Measurements from ENCODE around the gene CD27. TPM values are rescaled to one million over a fixed set of nuclear protein-coding genes. Genes with fewer than 3 reads are reported as not detected.

CD27 gene
- total RNA-seq, 1 donor from 2014 or later: 77.7 TPM

GRCh38 chr12:6443361-6443983 lies 1.3 kb upstream of the CD27 start:
- Mint-ChIP-seq H3K9me3 (no peaks in the 10 kb centered on the region), H3K36me3 (ENCODE audit: low read depth) (peaks cover 26% of the 10 kb centered on the region), H3K4me3 (peak overlapping the region; percentile 93), H3K27me3 (no peaks in the 10 kb centered on the region), H3K4me1 (peaks cover 65% of the 10 kb centered on the region), H3K27ac (peak overlapping the region; percentile 94)
- DNase-seq: peak; percentile 73
- intact Hi-C loops (cut with micrococcal nuclease): loop anchor here (1.0 kb wide), 2 partner anchors 16 to 19 kb away; no protein-coding TSS in a partner anchor

- Mint-ChIP-seq H3K4me1 (peaks cover 60% of the 10 kb centered on the region), H3K27ac (peak overlapping the region; percentile 94), H3K36me3 (ENCODE audit: low read depth) (peaks cover 26% of the 10 kb centered on the region), H3K9me3 (no peaks in the 10 kb centered on the region), H3K27me3 (no peaks in the 10 kb centered on the region), H3K4me3 (peak overlapping the region; percentile 93)
- intact Hi-C loops (cut with micrococcal nuclease): loop anchor here (1.0 kb wide), 1 partner anchor 8 kb away; the partner anchor contains the start of gene TAPBPL
- no peak for DNase-seq
These were observed 724 bp upstream of the CD27 start for GRCh38 chr12:6444031-6444430.

GRCh38 chr12:6450091-6450868 lies 5.5 kb downstream of the CD27 start:
- peaks cover 68% of the 10 kb centered on the region for H3K36me3 Mint-ChIP-seq (ENCODE audit: low read depth)
- H3K4me1 Mint-ChIP-seq: peaks cover 69% of the 10 kb centered on the region
- no peaks in the 10 kb centered on the region for H3K9me3 Mint-ChIP-seq
- H3K27ac Mint-ChIP-seq: peak overlapping the region; percentile 97
- intact Hi-C loops (cut with micrococcal nuclease): loop anchor here (5.0 kb wide), 1 partner anchor 502 kb away; the partner anchor contains the start of gene PTPN6
- H3K4me3 Mint-ChIP-seq: peak overlapping the region; percentile 97
- no peak for DNase-seq
- no peaks in the 10 kb centered on the region for H3K27me3 Mint-ChIP-seq

GRCh38 chr12:6450869-6451347 lies 6.2 kb downstream of the CD27 start:
- Mint-ChIP-seq H3K27me3 (no peaks in the 10 kb centered on the region), H3K9me3 (no peaks in the 10 kb centered on the region), H3K27ac (peak overlapping the region; percentile 97), H3K4me3 (peak overlapping the region; percentile 97), H3K4me1 (peaks cover 68% of the 10 kb centered on the region), H3K36me3 (ENCODE audit: low read depth) (peaks cover 67% of the 10 kb centered on the region)
- peak; percentile 74 for DNase-seq
- intact Hi-C loops (cut with micrococcal nuclease): loop anchor here (5.0 kb wide), 1 partner anchor 501 kb away; the partner anchor contains the start of gene PTPN6

GRCh38 chr12:6451348-6452244 lies 6.8 kb downstream of the CD27 start, which contains the start of gene TAPBPL:
TSS of gene TAPBPL (plus strand) at chr12:6452042. CDS start at chr12:6452249, 207 bp downstream.
- no peaks in the 10 kb centered on the region for H3K9me3 Mint-ChIP-seq
- H3K4me1 Mint-ChIP-seq: peaks cover 66% of the 10 kb centered on the region
- H3K36me3 Mint-ChIP-seq (ENCODE audit: low read depth): peaks cover 66% of the 10 kb centered on the region
- H3K27ac Mint-ChIP-seq: peak within 1 kb of the TSS; percentile 97
- H3K4me3 Mint-ChIP-seq: peak within 1 kb of the TSS; percentile 97
- DNase-seq: peak; percentile 94
- intact Hi-C loops (cut with micrococcal nuclease): loop anchor here (1.0 to 5.0 kb wide), 4 partner anchors 7 to 501 kb away; partner anchors contain the start of genes CD27 and PTPN6
- no peaks in the 10 kb centered on the region for H3K27me3 Mint-ChIP-seq

GRCh38 chr12:6452245-6452943 lies 7.6 kb downstream of the CD27 start:
- peak; percentile 77 for DNase-seq
- no peaks in the 10 kb centered on the region for H3K27me3 Mint-ChIP-seq
- peaks cover 70% of the 10 kb centered on the region for H3K36me3 Mint-ChIP-seq (ENCODE audit: low read depth)
- peak overlapping the region; percentile 97 for H3K27ac Mint-ChIP-seq
- H3K9me3 Mint-ChIP-seq: no peaks in the 10 kb centered on the region
- peaks cover 63% of the 10 kb centered on the region for H3K4me1 Mint-ChIP-seq
- intact Hi-C loops (cut with micrococcal nuclease): loop anchor here (1.0 to 5.0 kb wide), 4 partner anchors 8 to 500 kb away; partner anchors contain the start of genes CD27 and PTPN6
- peak overlapping the region; percentile 97 for H3K4me3 Mint-ChIP-seq

- Mint-ChIP-seq H3K4me3 (peak overlapping the region; percentile 97), H3K36me3 (ENCODE audit: low read depth) (peaks cover 72% of the 10 kb centered on the region), H3K4me1 (peaks cover 57% of the 10 kb centered on the region), H3K9me3 (no peaks in the 10 kb centered on the region), H3K27me3 (no peaks in the 10 kb centered on the region), H3K27ac (peak overlapping the region; percentile 97)
- peak; percentile 81 for DNase-seq
- intact Hi-C loops (cut with micrococcal nuclease): loop anchor here (1.0 to 5.0 kb wide), 4 partner anchors 9 to 499 kb away; partner anchors contain the start of genes CD27 and PTPN6
These were observed 8.3 kb downstream of the CD27 start for GRCh38 chr12:6452944-6453630.

GRCh38 chr12:6457220-6457945 lies 12.6 kb downstream of the CD27 start:
- intact Hi-C loops (cut with micrococcal nuclease): no loop called here
- peak overlapping the region; percentile 69 for H3K27ac Mint-ChIP-seq
- H3K36me3 Mint-ChIP-seq (ENCODE audit: low read depth): peaks cover 86% of the 10 kb centered on the region

GRCh38 chr12:6458281-6459003 lies 13.7 kb downstream of the CD27 start:
- Mint-ChIP-seq H3K4me3 (no peak overlapping the region), H3K27me3 (no peaks in the 10 kb centered on the region), H3K9me3 (no peaks in the 10 kb centered on the region), H3K36me3 (ENCODE audit: low read depth) (peaks cover 86% of the 10 kb centered on the region), H3K27ac (peak overlapping the region; percentile 81), H3K4me1 (peaks cover 71% of the 10 kb centered on the region)
- DNase-seq: no peak
- intact Hi-C loops (cut with micrococcal nuclease): no loop called here

More at GRCh38 chr12:6457220-6457945, 12.6 kb downstream of the CD27 start:
- H3K27me3 Mint-ChIP-seq: no peaks in the 10 kb centered on the region
- no peaks in the 10 kb centered on the region for H3K9me3 Mint-ChIP-seq
- peaks cover 67% of the 10 kb centered on the region for H3K4me1 Mint-ChIP-seq
- DNase-seq: no peak
- H3K4me3 Mint-ChIP-seq: peak overlapping the region; percentile 24

GRCh38 chr12:6459004-6459337 lies 14.2 kb downstream of the CD27 start:
- Mint-ChIP-seq H3K27ac (peak overlapping the region; percentile 81), H3K36me3 (ENCODE audit: low read depth) (peaks cover 86% of the 10 kb centered on the region), H3K27me3 (no peaks in the 10 kb centered on the region), H3K4me3 (peak overlapping the region; percentile 2), H3K4me1 (peaks cover 70% of the 10 kb centered on the region), H3K9me3 (no peaks in the 10 kb centered on the region)
- DNase-seq: no peak
- intact Hi-C loops (cut with micrococcal nuclease): no loop called here

GRCh38 chr12:6460751-6461371 lies 16.1 kb downstream of the CD27 start:
- Mint-ChIP-seq H3K4me3 (peak overlapping the region; percentile 84), H3K4me1 (peaks cover 73% of the 10 kb centered on the region), H3K27ac (peak overlapping the region; percentile 97), H3K27me3 (no peaks in the 10 kb centered on the region), H3K36me3 (ENCODE audit: low read depth) (peaks cover 87% of the 10 kb centered on the region), H3K9me3 (no peaks in the 10 kb centered on the region)
- intact Hi-C loops (cut with micrococcal nuclease): loop anchor here (5.0 kb wide), 1 partner anchor 96 kb away; the partner anchor contains the start of gene IFFO1
- DNase-seq: peak; percentile 87
